Endothelial cell of umbilical vein (primary cell): ENCODE measurements around the gene CTBP1. TPM values are rescaled to one million over a fixed set of nuclear protein-coding genes. Genes with fewer than 3 reads are reported as not detected.

Source experiments
- BruUV-seq: library from RNA; stranded (reverse); fragments of 400-500 nt; replicated peaks from 2 replicates; lab custom pipeline; 2021; lab: Mats Ljungman, UMichigan
- CTCF ChIA-PET: fragments of 300-600, 350-600 bp; sonication (Branson Sonifier 250); formaldehyde crosslinking; loops from one replicate; lab custom pipeline; 2021; ENCODE audit warnings: antibody characterized with exemption, inconsistent platforms; lab: Charles Lee
- POLR2A ChIA-PET: fragments of 300-600, 350-600 bp; sonication (Branson Sonifier 250); formaldehyde crosslinking; loops from one replicate; lab custom pipeline; 2021; ENCODE audit warnings: antibody characterized with exemption, inconsistent platforms; lab: Charles Lee
- DNase-seq: peaks from one replicate; pipeline ENCODE4 v3.0.0-alpha.2; 2011; ENCODE audit warnings: low read depth, low spot score
- FAIRE-seq: peaks from 2 replicates; lab custom pipeline; 2011; peaks lifted over from hg19 to GRCh38; lab: Jason Lieb, UNC
- H2AFZ ChIP-seq: 2 replicates; pipeline ENCODE4 v1.6.0; 2012; ENCODE audit warnings: low read depth, low read length, control low read depth, inconsistent platforms
- H3K27ac ChIP-seq: 2 replicates; pipeline ENCODE4 v1.5.1; 2011; ENCODE audit warnings: low read depth, mild to moderate bottlenecking, control low read depth, low read length, moderate library complexity; ENCODE audit not compliant: insufficient read depth
- H3K27me3 ChIP-seq, 2 experiments: 2 replicates each; pipeline versions ENCODE4 v1.6.0 to v1.6.1; 2011; ENCODE audit warnings: low read length in 2 of 2, mixed read lengths in 1 of 2; ENCODE audit not compliant: control insufficient read depth in 2 of 2, insufficient read depth in 2 of 2
- H3K36me3 ChIP-seq, 2 experiments: 2 replicates in 1 of 2; 3 replicates in 1 of 2; pipeline ENCODE4 v1.5.1; 2011; ENCODE audit warnings: low read length in 2 of 2, mild to moderate bottlenecking in 1 of 2, moderate library complexity in 1 of 2; ENCODE audit not compliant: control insufficient read depth in 2 of 2, insufficient read depth in 2 of 2; ENCODE audit errors: extremely low read depth in 1 of 2
- H3K4me1 ChIP-seq: 3 replicates; pipeline ENCODE4 v1.5.1; 2011; ENCODE audit warnings: mild to moderate bottlenecking, low read length; ENCODE audit not compliant: control insufficient read depth, insufficient read depth; ENCODE audit errors: extremely low read depth
- H3K4me2 ChIP-seq: 2 replicates; pipeline ENCODE4 v1.6.1; 2011; ENCODE audit warnings: low read length, control low read depth, mixed read lengths; ENCODE audit not compliant: insufficient read depth
- H3K4me3 ChIP-seq, 3 experiments: fragments of 200-600 bp in 1 of 3; sonication (generic), shearing (Covaris generic) in 1 of 3; replicated peaks in 1 of 3; 2 replicates each; pipeline ENCODE4 v1.5.1; 2011 to 2016; ENCODE audit warnings: control low read depth in 3 of 3, low read length in 3 of 3, mild to moderate bottlenecking in 2 of 3, inconsistent platforms in 1 of 3, low read depth in 1 of 3, moderate library complexity in 1 of 3; ENCODE audit not compliant: insufficient read depth in 1 of 3
- H3K79me2 ChIP-seq: 2 replicates; pipeline ENCODE4 v1.6.0; 2012; ENCODE audit warnings: low read length, inconsistent platforms; ENCODE audit not compliant: control insufficient read depth, insufficient read depth
- H3K9ac ChIP-seq: replicated peaks from 2 replicates; pipeline ENCODE3; 2011; ENCODE audit warnings: low read length, control low read depth; ENCODE audit not compliant: insufficient read depth; ENCODE audit errors: extremely low read depth
- H3K9me1 ChIP-seq: replicated peaks from 3 replicates; pipeline ENCODE4 v1.6.0; 2011; ENCODE audit warnings: mild to moderate bottlenecking, low read length; ENCODE audit not compliant: control insufficient read depth, insufficient read depth; ENCODE audit errors: extremely low read depth
- H3K9me3 ChIP-seq: replicated peaks from 2 replicates; pipeline ENCODE4 v1.5.1; 2012; ENCODE audit warnings: low read length, inconsistent platforms; ENCODE audit not compliant: control insufficient read depth, insufficient read depth
- H4K20me1 ChIP-seq: replicated peaks from 2 replicates; pipeline ENCODE3; 2011; ENCODE audit warnings: mild to moderate bottlenecking, low read length; ENCODE audit not compliant: control insufficient read depth, insufficient read depth; ENCODE audit errors: extremely low read depth
- EZH2 ChIP-seq: IDR thresholded peaks from 2 replicates; pipeline ENCODE4 v1.6.1; 2012; ENCODE audit warnings: borderline replicate concordance, low read depth, mild to moderate bottlenecking, moderate library complexity, low read length, inconsistent platforms; ENCODE audit not compliant: severe bottlenecking
- FOS ChIP-seq: IDR thresholded peaks from 2 replicates; pipeline ENCODE4 v1.6.1; 2011; ENCODE audit warnings: mild to moderate bottlenecking, low read length, moderate library complexity, borderline replicate concordance; ENCODE audit not compliant: insufficient read depth
- GATA2 ChIP-seq: IDR thresholded peaks from 2 replicates; pipeline ENCODE4 v1.7.0; 2011; ENCODE audit warnings: low read depth, mild to moderate bottlenecking, moderate library complexity, mixed read lengths, low read length; ENCODE audit not compliant: insufficient read length, insufficient read depth
- JUN ChIP-seq: IDR thresholded peaks from 2 replicates; pipeline ENCODE4 v1.6.1; 2011; ENCODE audit warnings: borderline replicate concordance, low read depth; ENCODE audit not compliant: insufficient read length, insufficient read depth
- MYC ChIP-seq: IDR thresholded peaks from one replicate; pipeline ENCODE4 v1.6.1; 2011; ENCODE audit warnings: mild to moderate bottlenecking, low read depth, low read length
- POLR2A ChIP-seq: IDR thresholded peaks from 2 replicates; pipeline ENCODE4 v1.6.1; 2012; ENCODE audit warnings: low read depth, mild to moderate bottlenecking, control low read depth, low read length
- POLR2AphosphoS5 ChIP-seq: IDR thresholded peaks from 2 replicates; pipeline ENCODE4 v1.6.1; 2012; ENCODE audit warnings: low read depth, mild to moderate bottlenecking, control low read depth, low read length, moderate library complexity; ENCODE audit not compliant: insufficient read depth
- dilution Hi-C: fragments of 300-500 bp; cut with MboI; formaldehyde crosslinking; loops from one replicate; pipeline ENCODE4 v1.15.0; 2019; ENCODE audit warnings: low sequenced_read_pairs; ENCODE audit not compliant: extremely low pct_ligation_motif_present
- intact Hi-C: fragments of 100-400 bp; cut with micrococcal nuclease; formaldehyde crosslinking; loops from one replicate; pipeline ENCODE4 v1.10.0; 2022
- polyA plus RNA-seq, 4 experiments: library from polyadenylated mRNA; depleted of rRNA in 3 of 4; stranded (reverse) in 3 of 4; unstranded in 1 of 4; fragments of >200 nt; gene quantifications; 2 replicates each; pipeline versions ENCODE4 v1.2.1 to v1.2.3, GENCODE V29; 2011 to 2012; ENCODE audit warnings: missing spikeins in 1 of 4
- total RNA-seq: library from RNA; stranded (reverse); gene quantifications from 2 replicates; pipeline ENCODE4 v1.2.3, GENCODE V29; 2021
- TF ChIP-seq, protein P1 (sequence below), 2 donors: IDR thresholded peaks; 1 replicate in 1 of 2; 2 replicates in 1 of 2; pipeline ENCODE4 v1.5.1; 2011; ENCODE audit warnings: low read length in 2 of 2, mild to moderate bottlenecking in 2 of 2, moderate library complexity in 2 of 2, control low read depth in 1 of 2, inconsistent platforms in 1 of 2, low read depth in 1 of 2; ENCODE audit not compliant: insufficient read depth in 1 of 2; ENCODE audit errors: extremely low read depth in 1 of 2
- TF ChIP-seq, protein P2 (sequence below): IDR thresholded peaks from 2 replicates; pipeline ENCODE4 v1.6.1; 2011; ENCODE audit not compliant: insufficient read depth, insufficient read length

Gene CTBP1
- total and polyA plus RNA-seq, 2 donors (not counting 3 experiments of a cell fraction or from before 2014, with no cell fraction given): 165 to 167 TPM

DNA sequence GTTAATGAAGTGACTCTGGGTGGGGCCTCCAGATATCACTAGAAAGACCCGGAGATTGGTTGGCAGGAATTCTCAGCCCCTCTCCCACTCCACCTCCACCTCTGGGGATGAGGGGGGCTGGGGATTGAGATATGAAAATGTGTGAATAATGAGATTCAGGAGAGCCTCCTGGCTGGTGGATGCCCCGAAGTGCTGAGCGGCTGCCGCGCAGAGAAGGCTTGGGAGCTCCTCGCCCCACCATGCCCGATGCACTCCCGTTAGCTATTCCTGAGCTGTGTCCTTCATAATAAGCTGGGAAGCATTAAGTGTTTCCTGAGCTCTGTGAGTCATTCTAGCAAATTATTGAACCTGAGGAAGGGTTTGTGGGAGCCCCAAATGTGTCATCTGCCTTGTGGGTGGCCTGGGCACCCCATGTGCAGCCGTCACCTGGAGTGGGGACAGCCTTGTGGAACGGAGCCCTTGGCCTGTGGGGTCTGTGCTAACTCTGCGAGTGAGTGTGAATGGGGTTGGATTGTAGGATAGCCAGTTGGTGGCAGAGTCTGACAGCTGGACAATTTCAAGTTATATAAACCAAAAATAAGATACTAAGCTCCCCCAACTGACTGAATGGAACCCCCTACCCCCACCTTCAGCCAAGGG lies 36.3 kb upstream of the CTBP1 start:
- ChIA-PET POLR2A (no interaction called here), CTCF (interaction anchor here (0.9 kb wide), 1 partner anchor 17 kb away, joined by 4 read pairs; no protein-coding TSS in a partner anchor)
- Histone ChIP-seq H3K9me3 (no peaks in the 10 kb centered on the region), H3K27ac (no peak overlapping the region), H3K4me2 (no peak overlapping the region), H2AFZ (no peak overlapping the region), H3K4me1 (peaks cover 6% of the 10 kb centered on the region), H3K9ac (no peak overlapping the region), H3K36me3 (no peaks in the 10 kb centered on the region), H3K79me2 (peaks cover 6% of the 10 kb centered on the region), H3K27me3 (no peaks in the 10 kb centered on the region), H3K4me3 (no peak overlapping the region), H4K20me1 (no peaks in the 10 kb centered on the region), H3K9me1 (no peaks in the 10 kb centered on the region)
- no peak for TF ChIP-seq MYC
- TF ChIP-seq FOS: no peak
- TF ChIP-seq JUN: no peak
- no peak for TF ChIP-seq POLR2AphosphoS5
- TF ChIP-seq, protein P1, sequence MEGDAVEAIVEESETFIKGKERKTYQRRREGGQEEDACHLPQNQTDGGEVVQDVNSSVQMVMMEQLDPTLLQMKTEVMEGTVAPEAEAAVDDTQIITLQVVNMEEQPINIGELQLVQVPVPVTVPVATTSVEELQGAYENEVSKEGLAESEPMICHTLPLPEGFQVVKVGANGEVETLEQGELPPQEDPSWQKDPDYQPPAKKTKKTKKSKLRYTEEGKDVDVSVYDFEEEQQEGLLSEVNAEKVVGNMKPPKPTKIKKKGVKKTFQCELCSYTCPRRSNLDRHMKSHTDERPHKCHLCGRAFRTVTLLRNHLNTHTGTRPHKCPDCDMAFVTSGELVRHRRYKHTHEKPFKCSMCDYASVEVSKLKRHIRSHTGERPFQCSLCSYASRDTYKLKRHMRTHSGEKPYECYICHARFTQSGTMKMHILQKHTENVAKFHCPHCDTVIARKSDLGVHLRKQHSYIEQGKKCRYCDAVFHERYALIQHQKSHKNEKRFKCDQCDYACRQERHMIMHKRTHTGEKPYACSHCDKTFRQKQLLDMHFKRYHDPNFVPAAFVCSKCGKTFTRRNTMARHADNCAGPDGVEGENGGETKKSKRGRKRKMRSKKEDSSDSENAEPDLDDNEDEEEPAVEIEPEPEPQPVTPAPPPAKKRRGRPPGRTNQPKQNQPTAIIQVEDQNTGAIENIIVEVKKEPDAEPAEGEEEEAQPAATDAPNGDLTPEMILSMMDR (IDR thresholded peaks at IDR 0.05; ENCODE audit: extremely low read depth in 1 of 2, insufficient read depth in 1 of 2, low read depth in 1 of 2, low read length in 2 of 2): no peak
- no peak for TF ChIP-seq POLR2A
- TF ChIP-seq EZH2: no peak
- TF ChIP-seq, protein P2, sequence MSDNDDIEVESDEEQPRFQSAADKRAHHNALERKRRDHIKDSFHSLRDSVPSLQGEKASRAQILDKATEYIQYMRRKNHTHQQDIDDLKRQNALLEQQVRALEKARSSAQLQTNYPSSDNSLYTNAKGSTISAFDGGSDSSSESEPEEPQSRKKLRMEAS: no peak
- no peak for TF ChIP-seq GATA2
- FAIRE-seq: no peak
- intact Hi-C loops (no loop called here), dilution Hi-C loops (no loop called here)
- BruUV-seq: no TSS peak
- no peak for DNase-seq
